Measurements from ENCODE around the gene STRIP2.

DNA sequence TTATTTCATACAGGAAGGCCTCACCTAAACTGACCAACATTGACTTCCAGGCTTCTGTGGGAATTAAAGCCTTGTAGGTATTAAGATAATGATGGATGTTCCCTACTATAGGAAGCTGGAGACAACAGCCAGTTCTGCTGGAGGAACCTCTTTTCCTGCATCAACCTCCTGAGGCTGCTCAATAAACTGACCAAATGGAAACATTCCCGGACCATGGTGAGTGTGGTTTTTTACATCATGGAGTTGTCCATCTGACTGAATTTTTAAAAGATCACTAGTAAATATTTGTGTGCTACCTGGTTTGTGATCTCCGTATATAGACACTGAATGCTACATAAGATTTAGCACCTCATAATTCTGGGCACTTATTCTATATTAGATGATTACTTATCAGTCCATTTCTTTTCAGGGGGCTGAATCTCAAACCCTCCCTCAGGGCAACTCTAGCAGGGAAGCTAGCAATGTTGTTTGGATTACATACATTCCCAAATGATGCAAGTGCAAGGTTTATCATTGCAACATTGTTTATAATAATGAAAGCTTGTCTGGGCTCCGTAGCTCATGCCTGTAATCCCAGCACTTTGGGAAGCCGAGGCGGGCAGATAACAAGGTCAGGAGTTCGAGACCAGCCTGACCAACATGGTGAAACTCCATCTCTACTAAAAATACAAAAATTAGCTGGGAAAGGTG, 46.6 kb downstream of the STRIP2 start:
- no peak for TF ChIP-seq CTCF (IDR thresholded peaks at IDR 0.05)
- no peak for TF ChIP-seq POLR2A (IDR thresholded peaks at IDR 0.05)
